ENCODE measurements around the gene CD276.
"Not testable (repeated sequence)": the region's sequence is repeated elsewhere in the genome, so short reads cannot be mapped to it uniquely, and the experiment has no call there.

The CD276 gene

GRCh38 chr15:73684581-73685455 is 635 bp downstream of the CD276 start:
- DNase-seq (ENCODE audit: low read depth, low spot score) = no peak

DNA sequence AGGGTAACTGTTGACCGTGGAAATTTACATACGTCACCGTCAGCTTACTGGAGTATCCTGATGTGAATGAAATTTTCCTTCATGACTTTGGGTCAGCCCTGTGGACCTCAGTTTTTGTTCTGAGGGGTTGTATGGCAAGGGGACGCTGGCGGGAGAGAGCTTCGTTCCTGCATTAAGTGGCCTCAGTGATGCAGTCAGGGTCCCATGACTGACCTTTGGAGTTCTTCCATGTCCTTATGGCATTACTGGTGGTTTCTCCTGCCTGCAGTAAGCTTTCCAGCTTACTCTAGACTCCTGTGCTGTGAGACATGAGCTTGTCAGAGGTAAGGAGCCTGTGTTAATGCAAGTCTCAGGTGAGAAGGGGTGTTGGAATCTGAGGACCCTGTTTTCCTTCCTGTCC is 1.8 kb downstream of the CD276 start:
- DNase-seq (ENCODE audit: low read depth, low spot score) = no peak

DNA sequence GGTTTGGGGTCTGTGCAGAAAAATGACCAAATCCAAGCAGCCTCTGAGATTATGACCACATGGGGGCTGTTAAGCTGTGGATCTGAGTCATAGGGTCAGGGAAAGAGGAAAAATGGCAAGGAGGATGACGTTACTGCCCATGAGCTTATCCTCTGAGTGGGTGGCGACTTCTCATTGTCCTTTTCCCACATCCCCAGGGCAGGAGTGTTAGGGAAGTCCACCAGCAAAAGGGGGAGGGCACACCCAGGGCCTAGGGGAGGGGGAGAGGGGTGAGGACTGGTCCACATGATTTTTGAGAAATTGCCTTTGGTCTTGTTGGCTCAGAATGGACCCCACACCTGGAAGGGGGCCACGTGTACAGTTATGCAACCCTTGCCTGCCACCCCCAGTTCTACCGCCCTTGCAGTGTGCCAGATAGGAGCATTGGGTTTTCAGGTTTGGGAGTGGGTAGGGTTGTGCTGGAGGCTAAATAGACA is 2.6 kb downstream of the CD276 start:
- no peak for DNase-seq (ENCODE audit: low read depth, low spot score)

GRCh38 chr15:73687351-73687750 is 3.2 kb downstream of the CD276 start:
- DNase-seq (ENCODE audit: low read depth, low spot score) = no peak

DNA sequence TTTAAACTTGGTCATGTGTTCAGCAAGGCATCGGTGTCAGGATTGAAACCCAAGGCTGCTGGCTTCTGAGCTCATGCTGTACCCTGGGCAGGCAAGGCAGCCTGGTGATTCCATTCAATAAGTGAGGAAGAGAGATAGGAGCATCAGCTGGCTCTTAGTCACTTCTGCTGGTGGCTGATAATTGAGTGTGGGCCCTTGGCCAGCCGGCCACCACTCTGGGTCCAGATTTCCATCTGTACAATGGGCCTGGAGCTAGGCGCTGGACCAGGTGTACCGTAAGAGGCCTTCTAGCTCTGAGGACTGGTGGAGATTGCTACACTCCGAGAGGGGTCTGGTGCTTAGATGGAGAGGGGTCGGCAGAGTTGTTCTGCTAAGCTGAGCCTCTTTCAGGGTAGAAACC is 4.3 kb downstream of the CD276 start:
- DNase-seq (ENCODE audit: low read depth, low spot score) = no peak

DNA sequence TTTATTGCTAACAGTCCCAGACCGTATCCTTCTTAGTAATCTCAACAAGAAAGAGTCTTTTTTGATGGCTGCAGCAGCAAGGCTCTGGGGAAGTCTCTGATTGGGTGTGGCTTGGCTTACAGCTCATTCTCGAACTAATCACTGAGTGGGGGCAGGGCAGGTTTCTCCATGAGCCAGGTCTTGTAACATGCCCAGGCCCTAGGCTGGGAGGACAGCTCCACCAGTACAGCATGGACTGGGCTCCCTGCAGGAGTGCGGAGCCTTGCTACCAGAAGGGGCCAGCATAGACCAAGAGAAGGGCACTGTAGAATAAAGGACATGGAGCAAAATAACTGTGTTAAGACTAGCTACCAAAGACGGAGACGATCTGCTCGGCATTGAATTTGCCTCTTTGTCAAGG is 7.2 kb downstream of the CD276 start:
- DNase-seq (ENCODE audit: low read depth, low spot score) = no peak

GRCh38 chr15:73694419-73694818 is 10.2 kb downstream of the CD276 start:
- DNase-seq (ENCODE audit: low read depth, low spot score) = no peak

DNA sequence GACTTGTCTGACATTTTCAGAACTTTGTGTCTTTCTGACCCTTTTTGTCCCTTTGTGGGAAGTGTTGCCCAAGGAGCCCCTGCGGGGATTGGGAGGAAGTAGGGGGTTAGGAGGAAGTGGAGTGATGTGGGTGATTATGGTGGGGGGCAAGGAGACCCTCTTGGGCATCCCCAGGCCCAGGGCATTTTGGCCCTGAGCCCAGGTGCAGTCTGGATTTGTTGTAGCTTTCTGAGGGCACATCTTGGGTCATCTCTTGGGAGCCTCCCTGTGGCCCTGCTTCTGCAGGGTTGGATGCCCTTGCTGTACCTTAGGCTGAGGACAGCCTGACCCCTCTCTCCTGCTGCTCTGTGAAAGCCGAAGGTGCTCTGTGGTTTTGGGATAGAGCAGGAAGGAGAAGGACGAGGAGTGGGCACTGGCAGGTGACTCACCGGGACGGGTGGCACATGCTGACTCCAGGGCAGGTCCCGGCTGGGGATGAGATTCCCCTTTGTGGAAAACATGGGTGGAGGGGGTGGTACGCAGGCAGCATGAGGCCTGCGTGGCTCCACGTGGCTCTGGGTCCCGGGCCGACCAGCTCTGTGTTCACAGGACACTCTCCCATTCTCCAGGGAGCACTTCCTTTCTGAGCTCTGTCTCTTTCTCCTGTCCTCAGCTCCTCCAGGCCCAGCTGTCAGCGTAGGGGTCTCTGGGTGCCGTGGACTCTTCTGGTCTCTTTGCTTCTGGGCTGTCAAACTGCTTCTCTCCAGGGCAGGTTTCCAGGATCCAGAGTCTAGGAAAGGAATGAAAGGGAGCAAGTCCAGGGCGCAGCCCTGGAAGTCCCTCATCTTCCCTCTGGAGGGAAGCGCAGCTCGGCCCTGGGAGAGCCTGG is 11.8 kb downstream of the CD276 start:
- no peak for DNase-seq (ENCODE audit: low read depth, low spot score)

DNA sequence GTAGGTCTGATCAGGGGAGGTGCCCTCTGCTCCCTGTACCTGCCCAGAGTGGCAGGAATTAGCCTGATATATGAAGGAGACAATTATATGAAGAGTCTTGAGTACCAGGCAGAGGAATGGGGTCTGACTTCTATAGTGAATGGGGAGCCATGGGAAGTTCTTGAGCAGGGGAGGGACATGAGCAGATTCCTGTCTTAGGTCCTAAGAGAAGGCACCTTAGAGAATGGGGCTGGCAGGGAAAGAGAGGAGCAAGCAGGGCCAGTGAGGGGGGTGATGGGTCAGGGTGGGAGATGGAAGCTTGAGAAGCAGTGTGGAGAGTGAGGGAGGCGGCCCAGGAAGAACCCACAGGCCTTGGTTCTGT is 12.4 kb downstream of the CD276 start:
- DNase-seq (ENCODE audit: low read depth, low spot score) = no peak

DNA sequence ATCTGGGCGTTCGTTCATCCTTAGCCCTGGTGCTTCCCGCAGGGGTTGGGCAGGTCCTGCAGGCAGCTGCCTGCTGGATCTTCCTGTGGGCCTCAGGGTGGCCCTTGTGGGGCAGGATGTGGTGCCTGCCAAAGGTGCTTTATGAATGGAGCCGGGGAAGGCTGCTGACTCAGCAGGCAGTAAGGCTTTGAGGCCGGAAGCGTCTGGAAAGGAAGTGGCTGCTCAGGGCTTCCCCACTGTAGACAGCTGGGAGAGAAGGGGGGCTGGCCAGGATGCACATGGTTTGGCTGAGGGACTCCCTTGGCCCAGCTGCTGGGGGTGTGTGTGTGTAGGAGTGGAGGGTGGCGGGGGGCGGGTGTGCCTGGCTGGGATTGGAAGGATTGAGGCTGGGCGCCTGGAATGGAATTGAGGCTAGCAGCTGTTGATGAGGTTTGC is 12.9 kb downstream of the CD276 start:
- peak; percentile 29 for DNase-seq (ENCODE audit: low read depth, low spot score)

GRCh38 chr15:73699249-73700040 is 15.3 kb downstream of the CD276 start:
- no peak for DNase-seq (ENCODE audit: low read depth, low spot score)

- DNase-seq (ENCODE audit: low read depth, low spot score) = peak; percentile 55
These were observed 16.1 kb downstream of the CD276 start for GRCh38 chr15:73700041-73700842.

DNA sequence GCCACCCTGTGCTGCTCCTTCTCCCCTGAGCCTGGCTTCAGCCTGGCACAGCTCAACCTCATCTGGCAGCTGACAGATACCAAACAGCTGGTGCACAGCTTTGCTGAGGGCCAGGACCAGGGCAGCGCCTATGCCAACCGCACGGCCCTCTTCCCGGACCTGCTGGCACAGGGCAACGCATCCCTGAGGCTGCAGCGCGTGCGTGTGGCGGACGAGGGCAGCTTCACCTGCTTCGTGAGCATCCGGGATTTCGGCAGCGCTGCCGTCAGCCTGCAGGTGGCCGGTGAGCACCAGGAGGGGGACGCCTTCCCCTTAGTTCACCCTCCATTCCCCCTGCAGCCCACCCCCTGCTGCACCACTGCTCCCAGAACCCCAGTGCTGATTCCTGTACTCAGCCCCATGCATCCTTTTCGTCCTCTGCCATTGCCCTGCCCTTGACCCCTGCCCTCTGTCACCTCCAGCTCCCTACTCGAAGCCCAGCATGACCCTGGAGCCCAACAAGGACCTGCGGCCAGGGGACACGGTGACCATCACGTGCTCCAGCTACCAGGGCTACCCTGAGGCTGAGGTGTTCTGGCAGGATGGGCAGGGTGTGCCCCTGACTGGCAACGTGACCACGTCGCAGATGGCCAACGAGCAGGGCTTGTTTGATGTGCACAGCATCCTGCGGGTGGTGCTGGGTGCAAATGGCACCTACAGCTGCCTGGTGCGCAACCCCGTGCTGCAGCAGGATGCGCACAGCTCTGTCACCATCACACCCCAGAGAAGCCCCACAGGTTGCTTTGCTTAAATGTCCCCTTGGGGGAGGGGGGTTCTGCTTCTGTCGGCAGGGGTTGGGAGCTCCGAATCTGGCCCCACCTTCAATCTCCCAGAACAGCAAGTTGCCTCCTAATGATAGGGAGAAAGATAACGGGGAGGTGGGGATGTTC is 18.4 kb downstream of the CD276 start:
- not testable (repeated sequence) for DNase-seq (ENCODE audit: low read depth, low spot score)

GRCh38 chr15:73703601-73704000 is 19.4 kb downstream of the CD276 start:
- not testable (repeated sequence) for DNase-seq (ENCODE audit: low read depth, low spot score)

GRCh38 chr15:73704142-73704868 is 20.1 kb downstream of the CD276 start:
- DNase-seq (ENCODE audit: low read depth, low spot score) = not testable (repeated sequence)

DNA sequence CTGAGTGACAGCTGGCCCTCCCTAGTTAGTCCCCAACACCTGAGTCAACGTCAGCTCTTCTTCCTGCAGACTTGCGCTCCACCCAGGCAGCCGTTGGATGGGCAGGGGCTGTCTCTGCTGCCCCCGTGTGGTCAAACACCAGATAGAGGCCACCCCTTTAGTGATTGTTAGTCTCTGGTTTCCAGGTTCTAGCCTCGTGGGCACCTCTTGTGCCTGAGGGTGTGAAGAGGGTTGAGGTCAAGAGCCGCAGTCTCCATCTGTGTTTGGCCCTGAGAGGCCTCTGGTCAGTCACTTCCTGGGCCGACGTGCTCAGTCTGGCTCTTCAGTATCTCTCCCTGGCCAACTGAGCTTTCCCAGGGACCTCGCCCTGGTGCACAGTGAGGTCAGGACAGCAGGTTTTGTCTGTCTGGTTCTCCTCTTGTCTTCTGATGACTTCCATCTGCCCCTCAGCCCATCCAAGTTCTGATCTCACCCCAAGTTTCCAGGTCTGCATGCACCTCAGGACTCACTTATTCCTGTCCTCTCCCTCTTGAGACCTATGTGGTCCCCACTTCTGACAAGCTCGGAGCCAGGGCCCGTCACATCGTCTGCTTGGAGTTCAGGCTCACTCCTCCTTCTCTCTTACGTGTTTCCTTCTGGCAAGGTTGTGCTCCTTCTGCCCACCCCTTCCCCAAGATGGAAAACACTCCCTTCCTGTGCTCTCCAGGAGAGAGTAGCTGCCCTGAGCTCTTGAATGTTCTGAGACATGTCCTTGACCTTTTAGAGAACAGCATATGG is 20.9 kb downstream of the CD276 start:
- DNase-seq (ENCODE audit: low read depth, low spot score) = no peak

DNA sequence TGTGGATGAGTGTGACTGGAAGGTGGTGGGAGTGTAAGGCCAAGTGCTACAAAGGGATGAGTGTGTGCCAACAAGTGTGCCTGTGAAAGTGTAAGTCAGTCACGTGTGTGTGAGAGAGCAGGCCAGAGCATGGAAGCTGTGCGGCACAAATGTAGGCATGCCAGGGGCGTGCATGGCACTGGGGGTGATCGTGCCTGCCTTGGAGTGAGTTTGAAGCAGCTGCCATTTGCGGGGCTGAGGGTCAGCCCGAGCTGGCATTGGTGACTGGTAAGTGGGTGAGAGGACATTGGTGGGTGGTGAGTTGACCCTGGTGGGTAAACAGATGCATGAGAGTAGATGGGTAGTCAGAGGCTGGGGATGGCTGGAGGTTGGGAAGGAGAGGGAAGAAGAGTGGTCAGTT is 24.5 kb downstream of the CD276 start:
- DNase-seq (ENCODE audit: low read depth, low spot score) = no peak

DNA sequence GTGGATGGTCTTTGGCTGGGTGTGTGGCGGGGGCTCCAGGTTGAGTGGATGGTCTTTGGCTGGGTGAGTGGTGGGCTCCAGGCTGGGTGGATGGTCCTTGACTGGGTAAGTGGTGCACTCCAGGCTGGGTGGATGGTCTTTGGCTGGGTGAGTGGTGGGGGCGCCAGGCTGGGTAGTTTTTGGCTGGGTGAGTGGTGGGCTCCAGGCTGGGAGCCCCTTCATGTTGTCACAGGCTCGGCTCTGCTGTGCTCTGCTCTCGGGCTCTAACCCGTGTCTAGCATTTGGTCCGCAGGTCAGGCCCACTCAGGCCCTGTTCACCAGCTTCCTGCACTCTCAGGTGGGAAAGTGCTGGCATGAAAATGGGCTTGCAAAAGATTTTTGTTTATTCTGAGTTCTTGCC is 25.1 kb downstream of the CD276 start:
- no peak for DNase-seq (ENCODE audit: low read depth, low spot score)
